RWPE1 (cell line): ENCODE results near the gene VAT1L.

Source experiments
- CTCF ChIA-PET: fragments of 350-600 bp; sonication (Branson Sonifier 250); formaldehyde crosslinking; extraction: SDS; loops from one replicate; lab custom pipeline; 2021; lab: Yijun Ruan, JAX
- POLR2A ChIA-PET: fragments of 400-600 bp; formaldehyde crosslinking; extraction: SDS; loops from one replicate; lab custom pipeline; 2020; ENCODE audit warnings: antibody characterized with exemption; ENCODE audit not compliant: low non-redundant PET; lab: Yijun Ruan, JAX
- DNase-seq: peaks from one replicate; pipeline ENCODE4 v3.0.0; 2012; ENCODE audit warnings: low spot score
- H3K27ac ChIP-seq: fragments of 450-650 bp; 2 replicates; pipeline ENCODE4 v1.5.1; 2017
- CTCF ChIP-seq: fragments of 450-650 bp; conservative IDR thresholded peaks from 2 replicates; pipeline ENCODE4 v1.5.1; 2017; ENCODE audit warnings: low read depth, mild to moderate bottlenecking

The VAT1L gene

GRCh38 chr16:77834635-77835540, 46.5 kb downstream of the VAT1L start:
- ChIA-PET POLR2A (no interaction called here), CTCF (no interaction called here)
- no peak overlapping the region for H3K27ac ChIP-seq
- no peak for DNase-seq
- no peak for TF ChIP-seq CTCF

GRCh38 chr16:77836801-77837200, 48.4 kb downstream of the VAT1L start:
- no peak for DNase-seq
- POLR2A ChIA-PET: no interaction called here
- no peak overlapping the region for H3K27ac ChIP-seq
- CTCF ChIA-PET: no interaction called here
- TF ChIP-seq CTCF: no peak

DNA sequence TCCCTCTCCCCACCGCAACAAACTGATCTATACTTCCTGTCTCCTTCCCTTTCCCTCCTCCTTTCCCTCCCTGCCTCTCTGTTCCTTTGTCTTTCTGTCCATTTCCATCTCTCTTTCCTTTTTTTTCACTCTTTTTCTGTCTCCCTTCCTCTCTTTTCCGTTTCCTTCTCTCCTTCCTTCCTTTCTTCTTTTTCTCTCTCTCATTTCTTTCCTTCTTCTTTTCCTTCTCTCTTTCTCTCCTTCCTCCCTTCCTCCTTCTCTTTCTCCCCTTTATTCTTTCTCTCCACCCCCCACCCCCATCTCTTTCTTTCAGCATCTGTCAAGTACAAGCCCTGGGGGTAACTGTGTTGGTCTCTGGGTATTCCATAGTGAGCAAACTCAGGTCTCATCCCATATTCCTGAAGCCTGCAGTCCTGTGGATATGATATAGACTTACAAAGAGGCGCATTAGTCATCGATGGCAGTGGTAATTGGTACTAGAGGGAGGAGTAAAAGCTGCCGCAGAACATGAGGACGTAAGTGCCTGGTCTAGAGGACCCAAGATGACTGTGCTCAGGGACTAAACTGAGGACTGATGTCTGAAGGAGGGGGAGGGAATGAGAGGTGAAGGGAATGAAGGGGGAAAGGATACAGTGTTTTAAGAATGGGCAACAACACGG, 50.4 kb downstream of the VAT1L start:
- TF ChIP-seq CTCF: no peak

DNA sequence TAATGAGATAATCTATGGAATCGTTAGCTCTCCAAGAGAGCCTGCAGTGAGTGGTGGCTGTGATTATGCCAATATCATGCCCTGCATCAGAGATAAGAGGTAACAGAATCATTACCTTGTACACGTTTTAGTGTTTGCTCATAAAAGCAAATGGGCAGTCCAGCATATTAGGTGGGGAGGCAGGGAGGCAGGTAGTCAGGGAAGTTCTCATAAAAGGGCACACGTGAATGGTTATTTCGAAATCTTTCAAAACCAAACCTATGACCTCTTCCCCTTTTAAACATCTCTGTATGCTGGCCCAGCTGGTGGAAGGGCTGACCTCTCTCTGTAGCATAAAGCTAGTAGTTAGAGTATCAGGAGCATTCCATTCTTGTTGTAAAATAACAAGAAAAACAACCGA, 51.7 kb downstream of the VAT1L start:
- no peak overlapping the region for H3K27ac ChIP-seq
- ChIA-PET CTCF (no interaction called here), POLR2A (no interaction called here)
- no peak for DNase-seq
- TF ChIP-seq CTCF: no peak

More for the DNA sequence above, 50.4 kb downstream of the VAT1L start:
- no peak overlapping the region for H3K27ac ChIP-seq
- ChIA-PET CTCF (interaction anchor here (0.9 kb wide), 1 partner anchor 127 kb away, joined by 3 read pairs; no protein-coding TSS in a partner anchor), POLR2A (no interaction called here)
- no peak for DNase-seq

GRCh38 chr16:77840673-77841501, 52.5 kb downstream of the VAT1L start:
- no peak overlapping the region for H3K27ac ChIP-seq
- no peak for TF ChIP-seq CTCF
- ChIA-PET CTCF (interaction anchor here (0.7 kb wide), 1 partner anchor 181 kb away, joined by 3 read pairs; no protein-coding TSS in a partner anchor), POLR2A (no interaction called here)
- no peak for DNase-seq

DNA sequence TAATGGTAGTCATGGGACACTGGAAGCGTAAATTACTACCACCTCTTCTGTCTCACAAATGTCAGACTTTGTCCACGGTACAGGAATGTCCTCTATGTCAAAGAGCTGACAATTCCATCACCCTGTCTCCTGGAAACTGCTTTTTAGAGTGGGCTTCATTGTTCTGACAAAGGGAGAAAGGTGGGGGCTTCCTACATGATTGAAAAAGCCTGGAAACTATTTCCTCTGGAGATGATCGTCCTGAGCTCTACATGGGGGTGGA, 53.1 kb downstream of the VAT1L start:
- TF ChIP-seq CTCF: no peak
- CTCF ChIA-PET: interaction anchor here (0.7 kb wide), 1 partner anchor 181 kb away, joined by 3 read pairs; no protein-coding TSS in a partner anchor
- no peak for DNase-seq
- H3K27ac ChIP-seq: no peak overlapping the region
- POLR2A ChIA-PET: no interaction called here
